Esophagus squamous epithelium (tissue), 4 donors: Measurements from ENCODE around the gene NSUN6.

ENCODE experiments used
- CTCF ChIP-seq, 6 experiments: fragments of 450-650 bp in 4 of 6; fragments of 200-600 bp in 2 of 6; sonication (generic) in 2 of 6; IDR thresholded peaks; one replicate each; pipeline ENCODE4 v1.5.1; 2016 to 2019; ENCODE audit warnings: antibody characterized with exemption in 6 of 6, mild to moderate bottlenecking in 4 of 6, moderate library complexity in 4 of 6
- POLR2A ChIP-seq, 4 donors: fragments of 450-650 bp; IDR thresholded peaks; one replicate each; pipeline ENCODE4 v1.6.1; 2017; ENCODE audit warnings: antibody characterized with exemption in 4 of 4, mild to moderate bottlenecking in 4 of 4, moderate library complexity in 3 of 4

GRCh38 chr10:18659819-18660535 lies 8.6 kb upstream of the NSUN6 start:
- TF ChIP-seq CTCF (IDR thresholded peaks at IDR 0.05), result no peak
- no peak for TF ChIP-seq POLR2A (IDR thresholded peaks at IDR 0.05)
